ENCODE results near the gene DUSP9.

The DUSP9 gene

DNA sequence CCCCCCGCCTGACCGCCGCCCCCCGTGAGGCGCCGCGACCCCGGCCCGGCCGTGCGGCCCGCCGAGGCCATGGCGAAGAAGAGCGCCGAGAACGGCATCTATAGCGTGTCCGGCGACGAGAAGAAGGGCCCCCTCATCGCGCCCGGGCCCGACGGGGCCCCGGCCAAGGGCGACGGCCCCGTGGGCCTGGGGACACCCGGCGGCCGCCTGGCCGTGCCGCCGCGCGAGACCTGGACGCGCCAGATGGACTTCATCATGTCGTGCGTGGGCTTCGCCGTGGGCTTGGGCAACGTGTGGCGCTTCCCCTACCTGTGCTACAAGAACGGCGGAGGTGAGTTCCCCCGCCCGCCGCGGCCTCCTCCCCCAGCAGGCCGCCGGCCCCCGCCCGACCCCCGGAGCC is 41.5 kb downstream of the DUSP9 start (continued):
- TF ChIP-seq, protein P1, sequence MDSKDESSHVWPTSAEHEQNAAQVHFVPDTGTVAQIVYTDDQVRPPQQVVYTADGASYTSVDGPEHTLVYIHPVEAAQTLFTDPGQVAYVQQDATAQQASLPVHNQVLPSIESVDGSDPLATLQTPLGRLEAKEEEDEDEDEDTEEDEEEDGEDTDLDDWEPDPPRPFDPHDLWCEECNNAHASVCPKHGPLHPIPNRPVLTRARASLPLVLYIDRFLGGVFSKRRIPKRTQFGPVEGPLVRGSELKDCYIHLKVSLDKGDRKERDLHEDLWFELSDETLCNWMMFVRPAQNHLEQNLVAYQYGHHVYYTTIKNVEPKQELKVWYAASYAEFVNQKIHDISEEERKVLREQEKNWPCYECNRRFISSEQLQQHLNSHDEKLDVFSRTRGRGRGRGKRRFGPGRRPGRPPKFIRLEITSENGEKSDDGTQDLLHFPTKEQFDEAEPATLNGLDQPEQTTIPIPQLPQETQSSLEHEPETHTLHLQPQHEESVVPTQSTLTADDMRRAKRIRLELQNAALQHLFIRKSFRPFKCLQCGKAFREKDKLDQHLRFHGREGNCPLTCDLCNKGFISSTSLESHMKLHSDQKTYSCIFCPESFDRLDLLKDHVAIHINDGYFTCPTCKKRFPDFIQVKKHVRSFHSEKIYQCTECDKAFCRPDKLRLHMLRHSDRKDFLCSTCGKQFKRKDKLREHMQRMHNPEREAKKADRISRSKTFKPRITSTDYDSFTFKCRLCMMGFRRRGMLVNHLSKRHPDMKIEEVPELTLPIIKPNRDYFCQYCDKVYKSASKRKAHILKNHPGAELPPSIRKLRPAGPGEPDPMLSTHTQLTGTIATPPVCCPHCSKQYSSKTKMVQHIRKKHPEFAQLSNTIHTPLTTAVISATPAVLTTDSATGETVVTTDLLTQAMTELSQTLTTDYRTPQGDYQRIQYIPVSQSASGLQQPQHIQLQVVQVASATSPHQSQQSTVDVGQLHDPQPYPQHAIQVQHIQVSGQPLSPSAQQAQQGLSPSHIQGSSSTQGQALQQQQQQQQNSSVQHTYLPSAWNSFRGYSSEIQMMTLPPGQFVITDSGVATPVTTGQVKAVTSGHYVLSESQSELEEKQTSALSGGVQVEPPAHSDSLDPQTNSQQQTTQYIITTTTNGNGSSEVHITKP (tag by site-specific recombination; IDR thresholded peaks at IDR 0.05): no peak
- TF ChIP-seq ZNF354C (tag by site-specific recombination; IDR thresholded peaks at IDR 0.05; ENCODE audit: borderline replicate concordance, low read depth): no peak
- no peak for TF ChIP-seq ZNF311 (tag by site-specific recombination; IDR thresholded peaks at IDR 0.05; ENCODE audit: borderline replicate concordance)
- TF ChIP-seq, protein P2, sequence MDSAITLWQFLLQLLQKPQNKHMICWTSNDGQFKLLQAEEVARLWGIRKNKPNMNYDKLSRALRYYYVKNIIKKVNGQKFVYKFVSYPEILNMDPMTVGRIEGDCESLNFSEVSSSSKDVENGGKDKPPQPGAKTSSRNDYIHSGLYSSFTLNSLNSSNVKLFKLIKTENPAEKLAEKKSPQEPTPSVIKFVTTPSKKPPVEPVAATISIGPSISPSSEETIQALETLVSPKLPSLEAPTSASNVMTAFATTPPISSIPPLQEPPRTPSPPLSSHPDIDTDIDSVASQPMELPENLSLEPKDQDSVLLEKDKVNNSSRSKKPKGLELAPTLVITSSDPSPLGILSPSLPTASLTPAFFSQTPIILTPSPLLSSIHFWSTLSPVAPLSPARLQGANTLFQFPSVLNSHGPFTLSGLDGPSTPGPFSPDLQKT (IDR thresholded peaks at IDR 0.05; ENCODE audit: borderline replicate concordance, low read depth, low read length): no peak

DNA sequence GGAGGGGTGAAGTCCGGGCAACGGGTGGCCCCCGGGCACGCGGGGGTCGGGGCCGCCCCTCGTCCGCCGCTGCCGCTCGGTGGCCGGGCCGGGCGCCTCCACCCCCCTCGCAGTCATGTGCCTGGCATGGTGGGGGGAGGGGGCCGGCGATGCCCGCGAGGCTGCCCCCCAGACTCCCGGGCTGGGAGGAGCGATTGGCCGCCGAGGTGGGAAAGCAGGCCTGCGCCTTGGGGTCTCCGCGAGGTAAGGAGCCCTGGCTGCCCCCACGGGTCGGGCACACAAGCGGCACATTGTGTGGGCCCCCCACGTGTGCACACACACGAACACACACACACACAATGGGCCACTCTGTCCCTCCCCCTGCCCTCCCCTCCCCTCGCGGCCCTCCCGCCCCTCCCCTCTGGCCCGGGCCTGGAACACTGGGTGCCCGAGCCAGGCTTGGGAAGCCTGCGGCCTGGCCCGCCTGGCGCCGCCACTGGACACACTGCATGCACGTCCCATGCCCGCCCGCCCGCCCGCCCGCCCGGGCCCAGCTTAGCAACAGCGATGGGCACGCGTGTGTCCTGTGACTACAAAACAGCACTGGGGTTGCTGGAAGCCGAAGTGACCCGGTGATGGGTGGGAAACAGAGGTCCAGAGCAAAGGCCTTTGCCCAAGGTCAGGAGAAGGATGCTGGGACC is 42.0 kb downstream of the DUSP9 start:
- H3K4me3 ChIP-seq (ENCODE audit: low read depth, low read length): peak overlapping the region; percentile 57
- CTCF ChIA-PET: no interaction called here
- POLR2A ChIA-PET: interaction anchor here (0.9 kb wide), 1 partner anchor 19 kb away, joined by 3 read pairs; no protein-coding TSS in a partner anchor
- H3K9me3 ChIP-seq (ENCODE audit: control insufficient read depth, insufficient read depth, low read depth, low read length): no peaks in the 10 kb centered on the region
- H3K4me1 ChIP-seq (ENCODE audit: control insufficient read depth, insufficient read depth, low read length): no peaks in the 10 kb centered on the region
- H3K27ac ChIP-seq (ENCODE audit: extremely low read depth, low read depth, low read length): peak overlapping the region; percentile 73; the same call in 1 of the 2 replicates
- peaks cover 0 to 47% of the 10 kb centered on the region in 2 experiments; a peak in 1 of 3 replicates for H3K36me3 ChIP-seq (ENCODE audit: control insufficient read depth in 2 of 2, insufficient read depth in 1 of 2, low read length in 2 of 2)
- TF ChIP-seq, protein P3, sequence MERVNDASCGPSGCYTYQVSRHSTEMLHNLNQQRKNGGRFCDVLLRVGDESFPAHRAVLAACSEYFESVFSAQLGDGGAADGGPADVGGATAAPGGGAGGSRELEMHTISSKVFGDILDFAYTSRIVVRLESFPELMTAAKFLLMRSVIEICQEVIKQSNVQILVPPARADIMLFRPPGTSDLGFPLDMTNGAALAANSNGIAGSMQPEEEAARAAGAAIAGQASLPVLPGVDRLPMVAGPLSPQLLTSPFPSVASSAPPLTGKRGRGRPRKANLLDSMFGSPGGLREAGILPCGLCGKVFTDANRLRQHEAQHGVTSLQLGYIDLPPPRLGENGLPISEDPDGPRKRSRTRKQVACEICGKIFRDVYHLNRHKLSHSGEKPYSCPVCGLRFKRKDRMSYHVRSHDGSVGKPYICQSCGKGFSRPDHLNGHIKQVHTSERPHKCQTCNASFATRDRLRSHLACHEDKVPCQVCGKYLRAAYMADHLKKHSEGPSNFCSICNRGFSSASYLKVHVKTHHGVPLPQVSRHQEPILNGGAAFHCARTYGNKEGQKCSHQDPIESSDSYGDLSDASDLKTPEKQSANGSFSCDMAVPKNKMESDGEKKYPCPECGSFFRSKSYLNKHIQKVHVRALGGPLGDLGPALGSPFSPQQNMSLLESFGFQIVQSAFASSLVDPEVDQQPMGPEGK (tag by site-specific recombination; IDR thresholded peaks at IDR 0.05): 0 out of 2 replicates have a peak, but pooled peaks have one; percentile 25
- no peak for TF ChIP-seq ZNF239 (tag by site-specific recombination; IDR thresholded peaks at IDR 0.05)
- TF ChIP-seq MZF1 (tag by site-specific recombination; IDR thresholded peaks at IDR 0.05; ENCODE audit: borderline replicate concordance): no peak
- TF ChIP-seq SP3 (tag by site-specific recombination; IDR thresholded peaks at IDR 0.05): peak; percentile 33; the same call in 1 of the 2 replicates
- TF ChIP-seq ZEB2 (tag by site-specific recombination; IDR thresholded peaks at IDR 0.05): 0 out of 2 replicates have a peak, but pooled peaks have one; percentile 17
- TF ChIP-seq, protein P4, sequence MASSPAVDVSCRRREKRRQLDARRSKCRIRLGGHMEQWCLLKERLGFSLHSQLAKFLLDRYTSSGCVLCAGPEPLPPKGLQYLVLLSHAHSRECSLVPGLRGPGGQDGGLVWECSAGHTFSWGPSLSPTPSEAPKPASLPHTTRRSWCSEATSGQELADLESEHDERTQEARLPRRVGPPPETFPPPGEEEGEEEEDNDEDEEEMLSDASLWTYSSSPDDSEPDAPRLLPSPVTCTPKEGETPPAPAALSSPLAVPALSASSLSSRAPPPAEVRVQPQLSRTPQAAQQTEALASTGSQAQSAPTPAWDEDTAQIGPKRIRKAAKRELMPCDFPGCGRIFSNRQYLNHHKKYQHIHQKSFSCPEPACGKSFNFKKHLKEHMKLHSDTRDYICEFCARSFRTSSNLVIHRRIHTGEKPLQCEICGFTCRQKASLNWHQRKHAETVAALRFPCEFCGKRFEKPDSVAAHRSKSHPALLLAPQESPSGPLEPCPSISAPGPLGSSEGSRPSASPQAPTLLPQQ (tag by site-specific recombination; IDR thresholded peaks at IDR 0.05): peak; percentile 79
- TF ChIP-seq, protein P5, sequence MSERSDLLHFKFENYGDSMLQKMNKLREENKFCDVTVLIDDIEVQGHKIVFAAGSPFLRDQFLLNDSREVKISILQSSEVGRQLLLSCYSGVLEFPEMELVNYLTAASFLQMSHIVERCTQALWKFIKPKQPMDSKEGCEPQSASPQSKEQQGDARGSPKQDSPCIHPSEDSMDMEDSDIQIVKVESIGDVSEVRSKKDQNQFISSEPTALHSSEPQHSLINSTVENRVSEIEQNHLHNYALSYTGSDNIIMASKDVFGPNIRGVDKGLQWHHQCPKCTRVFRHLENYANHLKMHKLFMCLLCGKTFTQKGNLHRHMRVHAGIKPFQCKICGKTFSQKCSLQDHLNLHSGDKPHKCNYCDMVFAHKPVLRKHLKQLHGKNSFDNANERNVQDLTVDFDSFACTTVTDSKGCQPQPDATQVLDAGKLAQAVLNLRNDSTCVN (tag by site-specific recombination; optimal IDR thresholded peaks at IDR 0.05): peak; percentile 61
- TF ChIP-seq ZFP69B (tag by site-specific recombination; IDR thresholded peaks at IDR 0.05): peak; percentile 52; the same call in 1 of the 2 replicates
- TF ChIP-seq ZNF174 (tag by site-specific recombination; IDR thresholded peaks at IDR 0.05): no peak
- no peak for TF ChIP-seq ZNF791 (tag by site-specific recombination; IDR thresholded peaks at IDR 0.05)
- TF ChIP-seq, protein P6, sequence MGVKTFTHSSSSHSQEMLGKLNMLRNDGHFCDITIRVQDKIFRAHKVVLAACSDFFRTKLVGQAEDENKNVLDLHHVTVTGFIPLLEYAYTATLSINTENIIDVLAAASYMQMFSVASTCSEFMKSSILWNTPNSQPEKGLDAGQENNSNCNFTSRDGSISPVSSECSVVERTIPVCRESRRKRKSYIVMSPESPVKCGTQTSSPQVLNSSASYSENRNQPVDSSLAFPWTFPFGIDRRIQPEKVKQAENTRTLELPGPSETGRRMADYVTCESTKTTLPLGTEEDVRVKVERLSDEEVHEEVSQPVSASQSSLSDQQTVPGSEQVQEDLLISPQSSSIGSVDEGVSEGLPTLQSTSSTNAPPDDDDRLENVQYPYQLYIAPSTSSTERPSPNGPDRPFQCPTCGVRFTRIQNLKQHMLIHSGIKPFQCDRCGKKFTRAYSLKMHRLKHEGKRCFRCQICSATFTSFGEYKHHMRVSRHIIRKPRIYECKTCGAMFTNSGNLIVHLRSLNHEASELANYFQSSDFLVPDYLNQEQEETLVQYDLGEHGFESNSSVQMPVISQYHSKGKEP (tag by site-specific recombination; IDR thresholded peaks at IDR 0.05): no peak
- peak; percentile 89 for TF ChIP-seq GLIS2 (tag by site-specific recombination; IDR thresholded peaks at IDR 0.05)
- TF ChIP-seq KLF10 (tag by site-specific recombination; IDR thresholded peaks at IDR 0.05): no peak
- TF ChIP-seq GLIS1 (tag by site-specific recombination; IDR thresholded peaks at IDR 0.05): peak; percentile 83
- no peak for TF ChIP-seq PRDM1 (tag by site-specific recombination; IDR thresholded peaks at IDR 0.05)
- no peak for TF ChIP-seq ZNF76 (tag by site-specific recombination; IDR thresholded peaks at IDR 0.05; ENCODE audit: borderline replicate concordance, low read depth)
- TF ChIP-seq, protein P7, sequence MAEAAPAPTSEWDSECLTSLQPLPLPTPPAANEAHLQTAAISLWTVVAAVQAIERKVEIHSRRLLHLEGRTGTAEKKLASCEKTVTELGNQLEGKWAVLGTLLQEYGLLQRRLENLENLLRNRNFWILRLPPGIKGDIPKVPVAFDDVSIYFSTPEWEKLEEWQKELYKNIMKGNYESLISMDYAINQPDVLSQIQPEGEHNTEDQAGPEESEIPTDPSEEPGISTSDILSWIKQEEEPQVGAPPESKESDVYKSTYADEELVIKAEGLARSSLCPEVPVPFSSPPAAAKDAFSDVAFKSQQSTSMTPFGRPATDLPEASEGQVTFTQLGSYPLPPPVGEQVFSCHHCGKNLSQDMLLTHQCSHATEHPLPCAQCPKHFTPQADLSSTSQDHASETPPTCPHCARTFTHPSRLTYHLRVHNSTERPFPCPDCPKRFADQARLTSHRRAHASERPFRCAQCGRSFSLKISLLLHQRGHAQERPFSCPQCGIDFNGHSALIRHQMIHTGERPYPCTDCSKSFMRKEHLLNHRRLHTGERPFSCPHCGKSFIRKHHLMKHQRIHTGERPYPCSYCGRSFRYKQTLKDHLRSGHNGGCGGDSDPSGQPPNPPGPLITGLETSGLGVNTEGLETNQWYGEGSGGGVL (tag by site-specific recombination; IDR thresholded peaks at IDR 0.05): peak; percentile 80

Data from HEK293 (cell line).